GM19099 (cell line): ENCODE data around the gene TRAPPC2L.

Source experiments
- POLR2A ChIP-seq: IDR thresholded peaks from 3 replicates; pipeline ENCODE4 v1.6.1; 2011; ENCODE audit warnings: low read depth; ENCODE audit not compliant: insufficient read length; ENCODE audit errors: extremely low read depth

TRAPPC2L gene

DNA sequence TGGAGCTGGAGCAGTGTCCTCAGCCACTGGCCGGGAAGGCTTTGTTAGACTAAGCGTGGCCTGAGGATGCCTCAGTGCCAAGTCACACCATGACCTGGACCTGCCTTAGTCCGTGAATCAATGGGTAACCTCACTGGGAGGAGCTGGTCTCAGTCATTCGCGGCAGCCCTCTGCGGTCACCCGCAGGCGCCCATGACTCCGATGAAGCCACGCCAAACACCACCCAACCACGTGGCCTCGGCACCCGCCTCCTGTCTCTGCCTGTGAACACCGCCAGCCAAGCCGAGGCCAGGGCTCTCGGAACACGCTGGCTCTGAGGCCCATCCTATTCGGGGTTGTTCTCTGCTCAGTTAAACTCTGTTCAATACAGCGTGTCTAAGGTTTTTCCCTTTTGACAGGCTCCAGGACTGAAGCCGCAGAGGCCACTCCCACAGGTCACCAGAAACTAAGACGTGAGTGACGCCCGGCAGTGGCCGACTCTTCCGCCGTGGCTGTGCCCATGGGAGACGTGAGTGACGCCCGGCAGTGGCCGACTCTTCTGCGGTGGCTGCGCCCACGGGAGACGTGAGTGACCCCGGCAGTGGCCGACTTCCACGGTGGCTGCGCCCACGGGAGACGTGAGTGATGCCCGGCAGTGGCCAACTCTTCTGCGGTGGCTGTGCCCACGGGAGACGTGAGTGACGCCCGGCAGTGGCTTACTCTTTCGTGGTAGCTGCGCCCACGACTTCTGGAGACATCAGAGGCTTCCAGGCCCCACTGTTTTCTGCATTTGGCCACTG lies 26.4 kb downstream of the TRAPPC2L start:
- TF ChIP-seq POLR2A, result no peak

DNA sequence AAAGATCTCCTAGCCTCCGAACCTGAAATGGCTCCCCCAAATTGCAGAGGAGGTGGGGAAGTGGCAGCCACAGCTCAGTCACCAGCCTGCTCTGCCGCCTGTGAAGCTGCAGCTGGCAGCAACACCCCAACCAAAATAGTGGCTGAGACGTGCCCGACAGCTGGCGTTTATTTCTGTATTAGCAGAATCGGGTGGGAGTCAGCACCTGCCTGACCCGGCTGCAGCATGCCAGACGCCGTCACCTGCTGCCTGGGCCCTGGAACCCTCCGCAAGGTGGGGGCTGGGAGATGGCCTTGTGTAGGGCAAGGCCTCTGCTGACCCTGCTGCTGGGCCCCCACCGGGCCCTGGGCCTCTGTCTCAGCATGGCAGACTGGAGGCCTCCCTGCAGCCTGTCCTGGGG lies 27.0 kb downstream of the TRAPPC2L start:
- TF ChIP-seq POLR2A, result no peak

- TF ChIP-seq POLR2A, result no peak
Measured at GRCh38 chr16:88884569-88885271, 27.8 kb downstream of the TRAPPC2L start.

DNA sequence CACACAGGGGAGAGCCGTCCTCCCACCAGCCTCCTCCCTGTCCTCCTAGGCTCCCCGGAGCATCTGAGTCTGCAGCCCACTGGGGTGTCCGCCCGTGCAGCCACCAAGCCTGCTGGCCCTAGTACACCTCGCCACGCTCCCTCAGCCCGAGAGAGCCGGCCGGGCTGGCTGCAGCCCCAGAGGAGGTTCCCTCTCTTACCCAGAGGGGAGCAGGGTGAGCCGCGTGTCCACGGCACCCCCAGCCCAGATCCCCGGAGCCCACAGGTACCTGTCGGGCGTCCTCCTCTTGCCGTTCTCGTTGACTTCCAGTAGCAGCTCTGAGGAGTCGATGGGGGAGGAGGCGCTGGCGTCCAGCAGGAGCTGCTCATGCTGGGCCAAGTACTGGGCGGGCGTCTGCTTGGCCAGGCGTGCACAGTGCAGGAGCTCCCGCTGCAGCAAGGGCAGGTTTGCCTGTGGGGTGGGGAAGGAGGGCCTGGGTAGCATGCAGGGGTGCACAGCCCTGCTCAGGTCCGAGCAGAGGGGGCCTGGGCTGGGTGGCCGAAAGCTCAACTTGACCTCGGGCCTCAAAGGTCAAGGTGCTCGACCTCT lies 28.9 kb downstream of the TRAPPC2L start:
- TF ChIP-seq POLR2A, result no peak

- no peak for TF ChIP-seq POLR2A
Measured at GRCh38 chr16:88886420-88886844, 29.5 kb downstream of the TRAPPC2L start.

GRCh38 chr16:88886845-88887521 lies 30.1 kb downstream of the TRAPPC2L start:
- TF ChIP-seq POLR2A, result no peak

DNA sequence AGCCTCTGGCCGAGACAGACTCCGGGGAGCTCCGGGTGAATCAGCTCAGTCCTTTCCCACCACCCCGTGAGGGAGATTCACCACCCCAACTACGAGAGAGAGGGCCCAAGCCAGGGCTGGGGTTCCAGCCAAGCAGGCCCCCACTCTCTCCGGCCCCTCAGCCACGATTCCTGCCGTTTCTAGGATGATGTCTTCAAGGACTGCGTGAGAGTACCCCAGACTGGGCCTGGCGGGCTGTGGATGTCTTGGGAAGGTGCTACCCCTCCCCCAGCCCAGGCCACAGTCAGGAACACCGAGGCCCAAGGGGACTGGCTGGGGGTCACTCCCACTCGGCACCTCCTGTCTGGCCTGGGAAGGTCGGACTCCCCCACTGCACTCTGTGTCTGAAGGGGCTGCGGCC lies 31.1 kb downstream of the TRAPPC2L start:
- TF ChIP-seq POLR2A, result no peak

GRCh38 chr16:88888461-88889387 lies 31.8 kb downstream of the TRAPPC2L start:
- TF ChIP-seq POLR2A, result no peak

GRCh38 chr16:88891083-88891482 lies 34.2 kb downstream of the TRAPPC2L start:
- no peak for TF ChIP-seq POLR2A

DNA sequence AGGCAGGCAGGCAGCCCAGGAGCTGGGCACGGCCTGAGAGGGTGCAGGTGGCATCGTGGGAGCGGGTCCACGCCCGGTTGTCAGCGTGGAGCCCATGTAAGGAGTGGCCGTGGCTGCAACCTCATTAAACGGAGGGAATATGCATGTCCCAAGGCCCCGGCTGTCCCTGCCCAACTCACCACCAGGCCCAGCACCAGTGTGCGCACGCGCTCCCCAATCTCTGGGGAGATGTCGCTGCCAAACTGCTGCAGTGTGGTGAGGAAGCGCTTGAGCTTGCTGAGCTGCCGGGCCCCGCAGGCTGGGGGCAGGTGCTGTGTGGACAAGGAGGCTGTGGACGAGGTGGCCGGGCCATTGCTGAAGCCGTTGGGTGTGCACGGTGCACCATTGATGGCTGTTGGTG lies 35.1 kb downstream of the TRAPPC2L start:
- no peak for TF ChIP-seq POLR2A

GRCh38 chr16:88893127-88893968 lies 36.4 kb downstream of the TRAPPC2L start:
- TF ChIP-seq POLR2A, result no peak

DNA sequence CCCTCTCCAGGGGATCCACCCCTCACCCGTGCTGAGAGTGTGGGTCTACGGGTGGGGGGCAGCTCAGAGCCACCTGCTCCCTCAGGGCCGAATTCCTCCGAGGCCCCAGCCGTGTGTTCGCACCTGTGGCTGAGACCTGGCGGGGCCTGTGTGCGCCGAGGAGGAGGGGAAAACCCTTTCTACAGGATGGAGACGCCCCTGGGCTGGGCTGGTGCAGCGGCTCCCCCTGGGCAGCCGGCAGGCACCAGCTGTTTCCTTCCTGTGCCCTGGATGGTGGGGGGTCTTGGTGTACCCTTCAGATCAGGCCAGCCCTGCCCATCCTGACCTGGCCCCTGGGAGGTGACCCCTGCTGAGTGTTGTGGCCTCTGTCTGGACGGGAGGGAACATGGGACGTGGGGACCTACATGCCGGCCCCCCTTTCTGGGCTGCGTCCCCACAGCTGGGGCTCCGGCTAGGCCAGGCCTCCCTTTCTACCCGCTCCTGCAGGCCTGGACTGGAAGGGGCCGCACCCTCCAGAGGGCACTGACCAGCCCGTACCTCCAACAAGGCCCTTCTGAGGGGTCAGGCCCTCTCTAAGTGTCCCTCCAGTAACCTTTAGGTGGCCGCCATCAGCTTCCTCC lies 37.9 kb downstream of the TRAPPC2L start:
- TF ChIP-seq POLR2A, result no peak

DNA sequence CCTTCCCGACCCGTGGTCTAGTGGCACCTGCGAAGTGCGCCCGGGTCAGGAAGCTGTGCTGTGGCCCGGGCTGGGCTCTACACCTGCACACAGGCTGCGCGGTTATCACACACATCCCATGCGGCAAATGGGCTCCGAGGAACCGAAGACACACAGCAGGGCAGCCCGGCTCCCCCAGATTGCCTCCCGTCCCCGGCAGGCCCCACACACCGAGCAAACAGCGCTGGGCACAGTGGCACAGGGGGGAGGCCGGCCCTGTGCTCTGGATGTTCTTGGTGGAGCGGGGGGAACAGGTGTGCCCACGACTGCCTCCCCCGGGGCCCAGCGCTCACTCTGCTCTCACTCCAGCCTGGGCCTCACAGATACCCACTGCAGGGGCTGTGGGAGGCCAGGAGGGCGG lies 38.4 kb downstream of the TRAPPC2L start:
- TF ChIP-seq POLR2A, result no peak

GRCh38 chr16:88896238-88897070 lies 39.5 kb downstream of the TRAPPC2L start:
- TF ChIP-seq POLR2A, result no peak
